NCI-H345 (cell line): ENCODE measurements around the gene CLK3.
"Not testable (repeated sequence)": the region's sequence is repeated elsewhere in the genome, so short reads cannot be mapped to it uniquely, and the experiment has no call there.

Experiments used
- DNase-seq: peaks from one replicate; lab custom pipeline; 2025; lab: John Stamatoyannopoulos, UW

CLK3 gene

DNA sequence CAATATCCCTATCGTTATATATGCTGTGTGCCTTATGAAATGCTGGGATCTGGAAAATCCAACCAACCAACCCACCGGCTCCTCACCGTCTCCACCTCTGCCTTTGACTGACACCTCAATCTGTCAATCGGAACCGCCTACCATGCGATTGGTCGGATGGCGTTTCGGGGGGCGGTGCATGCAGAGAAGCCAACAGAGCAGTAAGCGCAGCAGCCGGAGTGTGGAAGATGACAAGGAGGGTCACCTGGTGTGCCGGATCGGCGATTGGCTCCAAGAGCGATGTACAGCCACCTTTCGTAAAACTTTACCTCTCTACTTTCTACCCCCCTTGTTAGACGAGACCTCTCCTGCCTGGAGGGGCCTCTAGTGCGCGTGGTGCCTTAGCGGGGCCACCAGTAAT, 6.3 kb downstream of the CLK3 start:
- DNase-seq: no peak

DNA sequence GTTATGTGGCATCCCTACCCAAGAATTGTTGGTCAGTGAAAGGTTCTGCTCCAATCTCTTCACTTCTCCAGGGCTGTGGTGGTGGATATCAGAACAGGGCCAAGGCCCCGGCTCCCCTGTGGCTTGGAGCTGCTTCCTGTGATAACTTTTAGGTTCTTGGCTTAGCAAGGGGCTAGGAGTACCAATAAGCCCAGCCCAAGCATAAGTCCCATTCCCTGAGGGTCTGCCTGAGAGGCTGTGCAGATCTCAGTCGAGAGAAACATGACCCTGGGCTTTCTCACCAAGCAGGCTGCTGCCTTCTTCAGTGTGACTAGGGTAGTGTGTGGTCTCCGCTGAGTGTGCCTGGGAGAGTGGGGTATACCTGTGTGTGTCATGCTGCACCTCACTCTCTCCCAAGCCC, 7.1 kb downstream of the CLK3 start:
- DNase-seq: no peak

DNA sequence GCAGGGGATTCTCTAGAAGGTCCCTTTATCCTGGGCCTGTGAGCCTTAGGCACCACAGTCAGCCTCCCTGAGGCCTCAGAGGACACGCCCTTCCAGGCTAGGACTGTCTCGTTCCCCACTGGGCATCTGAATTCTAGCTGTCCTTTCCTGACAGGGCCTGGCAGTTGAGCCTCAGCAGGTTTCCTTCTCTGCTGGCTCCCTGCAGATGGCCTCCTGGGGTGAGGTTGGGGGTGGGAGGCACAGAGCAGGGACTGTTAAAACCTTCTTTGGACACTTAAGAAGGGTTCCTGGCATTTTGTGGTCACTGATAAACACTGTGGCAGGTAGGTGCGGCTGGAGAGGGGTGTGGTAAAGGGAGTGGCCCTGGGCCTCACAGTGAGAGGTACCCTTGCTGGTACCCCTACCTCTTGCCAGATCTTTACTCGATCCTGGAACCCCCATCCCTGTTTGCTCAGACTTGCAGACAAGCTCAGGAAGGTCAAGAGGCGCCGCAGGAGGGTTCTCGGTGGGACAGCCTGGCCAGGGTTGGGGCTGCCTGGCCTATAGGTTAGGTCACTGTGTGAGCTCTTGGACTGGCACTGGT, 8.5 kb downstream of the CLK3 start:
- DNase-seq: no peak

DNA sequence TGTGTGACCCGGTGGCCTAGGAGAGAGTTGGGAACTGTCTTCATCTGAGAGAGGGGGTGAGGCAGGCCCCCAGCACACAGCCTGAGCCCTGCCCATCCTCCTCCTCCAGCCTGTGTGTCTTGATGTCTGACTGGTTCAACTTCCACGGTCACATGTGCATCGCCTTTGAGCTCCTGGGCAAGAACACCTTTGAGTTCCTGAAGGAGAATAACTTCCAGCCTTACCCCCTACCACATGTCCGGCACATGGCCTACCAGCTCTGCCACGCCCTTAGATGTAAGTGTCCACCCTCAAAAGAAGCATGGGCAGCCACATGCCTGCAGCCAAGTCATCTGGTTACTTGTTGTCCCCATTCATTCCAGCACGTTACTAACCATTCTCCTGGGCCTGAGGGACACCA, 10.1 kb downstream of the CLK3 start:
- DNase-seq: no peak

DNA sequence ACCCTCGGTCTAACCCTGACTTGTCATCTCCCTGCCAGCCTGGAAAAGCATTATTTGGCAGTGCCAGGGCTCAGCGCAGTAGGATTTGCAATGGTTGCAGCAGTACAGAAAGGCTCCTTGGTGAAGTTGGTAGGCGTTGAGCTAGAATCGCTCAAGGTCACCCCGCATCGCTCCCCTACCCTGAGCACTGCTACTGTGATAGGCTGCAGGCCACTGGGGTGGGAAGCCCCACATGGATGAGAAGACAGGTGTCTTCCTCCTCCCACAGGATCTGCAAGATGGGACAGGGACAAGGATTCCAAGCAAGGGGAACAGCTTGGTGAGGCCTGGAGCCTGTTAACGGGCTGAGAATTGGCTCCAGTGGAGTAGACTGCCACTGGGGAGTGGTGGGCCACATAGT, 10.7 kb downstream of the CLK3 start:
- DNase-seq: no peak

DNA sequence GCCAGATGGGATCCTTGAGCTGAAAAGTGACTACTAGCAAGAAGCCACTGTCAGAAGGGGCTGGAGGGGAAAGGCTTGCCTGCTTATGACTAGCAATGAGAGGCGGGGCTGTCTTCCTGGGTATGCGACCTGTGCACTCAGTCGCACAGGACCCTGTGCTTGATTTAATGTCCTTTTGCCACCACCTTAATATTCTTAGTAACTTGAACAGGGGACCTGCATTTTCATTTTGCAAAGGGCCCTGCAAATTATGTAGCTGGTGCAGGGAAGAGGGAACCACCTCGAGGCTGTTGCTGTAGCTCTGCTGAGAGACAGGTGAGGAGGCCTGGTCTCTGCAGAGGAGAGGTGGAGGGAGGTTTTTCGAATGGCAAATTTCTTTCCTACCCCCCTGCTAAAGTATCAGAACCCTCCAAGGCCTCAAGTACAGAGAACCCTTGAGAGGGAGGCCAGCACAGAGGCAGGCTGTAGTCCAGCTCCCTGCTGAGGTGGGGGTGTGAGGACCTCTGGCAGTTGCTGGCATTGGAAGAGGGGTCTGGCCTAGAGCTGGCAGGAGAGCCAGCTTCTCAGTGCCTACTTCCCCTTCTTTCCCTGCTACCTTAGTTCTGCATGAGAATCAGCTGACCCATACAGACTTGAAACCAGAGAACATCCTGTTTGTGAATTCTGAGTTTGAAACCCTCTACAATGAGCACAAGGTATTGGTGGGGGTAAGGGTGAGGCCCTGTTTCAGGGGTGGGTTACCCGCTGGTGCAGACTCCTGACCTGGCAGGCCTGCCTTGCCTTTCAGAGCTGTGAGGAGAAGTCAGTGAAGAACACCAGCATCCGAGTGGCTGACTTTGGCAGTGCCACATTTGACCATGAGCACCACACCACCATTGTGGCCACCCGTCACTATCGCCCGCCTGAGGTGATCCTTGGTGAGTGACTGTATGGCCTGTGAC, 11.4 kb downstream of the CLK3 start:
- no peak for DNase-seq

DNA sequence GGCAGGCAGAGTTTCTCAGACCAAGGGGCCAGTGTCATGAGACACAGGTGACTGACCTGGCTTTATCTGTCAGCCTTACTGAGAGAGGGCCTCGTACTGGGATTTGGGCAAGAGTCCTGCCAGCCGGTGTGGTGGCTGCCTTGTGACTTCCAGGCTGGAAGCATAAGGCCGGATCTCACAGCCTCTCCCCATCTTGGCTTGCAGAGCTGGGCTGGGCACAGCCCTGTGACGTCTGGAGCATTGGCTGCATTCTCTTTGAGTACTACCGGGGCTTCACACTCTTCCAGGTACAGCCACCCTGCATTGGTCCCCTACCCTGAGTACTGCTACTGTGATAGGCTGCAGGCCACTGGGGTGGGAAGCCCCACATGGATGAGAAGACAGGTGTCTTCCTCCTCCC, 12.1 kb downstream of the CLK3 start:
- no peak for DNase-seq

DNA sequence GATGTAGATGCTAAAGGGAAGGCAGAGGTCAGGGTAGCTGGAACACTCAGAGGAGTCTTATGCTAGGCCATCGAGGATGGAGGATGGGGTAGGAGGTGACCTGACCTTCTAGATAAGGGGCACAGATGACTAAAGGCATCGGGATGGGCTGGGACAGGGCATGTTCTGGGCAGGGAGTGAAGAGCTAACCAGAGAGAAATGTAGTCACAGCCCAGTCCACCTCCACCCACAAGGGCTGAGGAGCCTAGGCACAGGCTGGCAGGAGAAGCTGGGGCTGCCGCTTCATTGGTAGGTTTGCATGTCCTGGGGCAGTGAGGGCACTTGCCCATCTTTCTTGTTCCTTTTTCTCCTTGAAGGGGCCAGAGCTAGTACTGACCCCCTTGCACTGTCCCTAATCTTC, 12.6 kb downstream of the CLK3 start:
- no peak for DNase-seq

DNA sequence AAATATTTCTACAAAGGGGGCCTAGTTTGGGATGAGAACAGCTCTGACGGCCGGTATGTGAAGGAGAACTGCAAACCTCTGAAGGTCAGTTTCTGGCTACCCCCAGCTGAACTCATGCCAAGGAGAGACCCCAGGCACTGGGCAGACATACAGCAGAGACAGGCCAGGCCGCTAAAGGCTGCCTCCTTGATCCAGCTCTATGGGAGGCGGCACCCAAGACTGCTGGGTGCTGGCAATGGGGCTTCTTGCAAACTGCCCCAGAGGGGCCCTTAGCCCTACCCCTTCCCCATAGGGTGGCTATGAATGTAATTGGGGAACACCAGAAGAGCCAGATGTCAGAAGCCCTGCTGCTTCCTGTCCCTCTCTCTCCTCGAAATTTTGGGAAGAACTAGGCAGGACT, 13.3 kb downstream of the CLK3 start:
- no peak for DNase-seq

DNA sequence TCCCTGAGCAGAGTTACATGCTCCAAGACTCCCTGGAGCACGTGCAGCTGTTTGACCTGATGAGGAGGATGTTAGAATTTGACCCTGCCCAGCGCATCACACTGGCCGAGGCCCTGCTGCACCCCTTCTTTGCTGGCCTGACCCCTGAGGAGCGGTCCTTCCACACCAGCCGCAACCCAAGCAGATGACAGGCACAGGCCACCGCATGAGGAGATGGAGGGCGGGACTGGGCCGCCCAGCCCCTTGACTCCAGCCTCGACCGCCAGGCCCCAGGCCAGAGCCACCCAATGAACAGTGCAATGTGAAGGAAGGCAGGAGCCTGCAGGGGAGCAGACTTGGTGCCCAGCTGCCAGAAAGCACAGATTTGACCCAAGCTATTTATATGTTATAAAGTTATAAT, 14.1 kb downstream of the CLK3 start:
- DNase-seq: not testable (repeated sequence)

DNA sequence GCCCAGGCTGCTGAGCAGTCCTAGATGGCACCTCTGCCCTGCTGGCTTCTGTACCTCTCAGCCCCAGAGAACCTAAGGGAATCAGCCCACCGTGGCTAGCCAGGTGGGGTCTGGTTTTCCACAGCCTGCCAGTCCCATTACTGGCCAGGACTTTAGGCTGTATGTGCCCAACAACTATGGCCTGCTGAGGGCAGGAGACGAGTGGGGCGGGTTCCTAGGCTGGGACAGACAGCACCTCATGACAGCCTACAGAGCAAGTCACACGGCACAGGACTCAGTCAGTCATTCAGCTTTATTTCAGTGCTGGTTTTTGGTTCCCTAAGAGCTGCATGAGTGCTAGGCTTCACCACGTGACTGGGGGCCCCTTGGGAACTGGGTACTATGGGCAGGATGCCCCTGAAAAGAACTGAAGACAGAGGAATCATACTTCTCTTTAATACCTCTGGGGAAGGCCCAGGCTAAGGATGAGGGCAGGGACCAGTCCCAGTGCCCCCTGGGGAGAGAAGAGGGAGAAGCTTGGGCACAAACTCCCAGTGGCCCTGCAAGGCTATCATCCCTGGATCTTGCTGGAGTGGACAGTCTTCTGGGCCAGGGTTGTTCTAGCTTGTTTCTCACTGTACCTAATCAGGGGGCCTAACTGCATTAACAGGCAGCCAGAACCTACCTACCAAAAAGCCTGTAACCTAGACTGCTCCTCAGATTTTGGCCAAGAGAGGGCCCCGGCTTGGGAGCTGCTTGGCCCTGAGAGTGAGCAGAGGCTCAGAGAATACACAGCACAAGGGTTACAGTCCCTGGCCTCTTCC, 14.8 kb downstream of the CLK3 start:
- DNase-seq: no peak

DNA sequence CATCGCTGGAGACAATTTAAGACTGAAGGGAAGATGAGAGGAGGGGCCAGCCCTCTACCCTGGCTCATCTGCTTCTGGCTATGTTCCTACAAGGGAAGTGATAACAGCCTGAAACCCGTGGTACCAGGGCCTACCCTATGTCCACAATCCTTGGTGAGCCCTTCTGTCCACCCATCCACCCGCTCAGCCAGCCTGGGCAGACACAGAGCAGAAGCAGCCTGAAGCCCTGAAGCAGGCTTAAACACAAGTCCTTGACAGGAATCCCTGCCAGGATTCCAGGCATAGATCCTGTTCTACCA, 15.4 kb downstream of the CLK3 start:
- DNase-seq: no peak

DNA sequence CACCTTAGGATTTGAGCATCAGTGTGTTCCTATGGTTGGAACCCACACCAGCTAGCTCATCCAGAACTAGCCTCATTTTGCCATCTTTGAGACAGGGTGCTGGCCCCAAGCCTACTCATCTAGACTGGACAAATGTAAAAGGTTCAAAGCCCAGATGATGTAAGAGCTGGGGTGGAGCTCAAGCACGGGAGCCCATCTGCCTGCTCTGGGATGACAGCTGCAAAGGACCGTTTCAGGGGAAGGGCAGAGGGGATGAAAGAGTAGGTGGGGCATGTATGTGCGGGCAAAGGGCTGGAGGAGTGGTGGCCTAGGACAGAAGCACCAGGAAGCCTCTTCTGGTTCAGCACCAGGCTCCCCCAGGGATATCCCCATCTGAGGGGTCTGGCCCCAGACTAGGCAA, 15.8 kb downstream of the CLK3 start:
- DNase-seq: no peak

DNA sequence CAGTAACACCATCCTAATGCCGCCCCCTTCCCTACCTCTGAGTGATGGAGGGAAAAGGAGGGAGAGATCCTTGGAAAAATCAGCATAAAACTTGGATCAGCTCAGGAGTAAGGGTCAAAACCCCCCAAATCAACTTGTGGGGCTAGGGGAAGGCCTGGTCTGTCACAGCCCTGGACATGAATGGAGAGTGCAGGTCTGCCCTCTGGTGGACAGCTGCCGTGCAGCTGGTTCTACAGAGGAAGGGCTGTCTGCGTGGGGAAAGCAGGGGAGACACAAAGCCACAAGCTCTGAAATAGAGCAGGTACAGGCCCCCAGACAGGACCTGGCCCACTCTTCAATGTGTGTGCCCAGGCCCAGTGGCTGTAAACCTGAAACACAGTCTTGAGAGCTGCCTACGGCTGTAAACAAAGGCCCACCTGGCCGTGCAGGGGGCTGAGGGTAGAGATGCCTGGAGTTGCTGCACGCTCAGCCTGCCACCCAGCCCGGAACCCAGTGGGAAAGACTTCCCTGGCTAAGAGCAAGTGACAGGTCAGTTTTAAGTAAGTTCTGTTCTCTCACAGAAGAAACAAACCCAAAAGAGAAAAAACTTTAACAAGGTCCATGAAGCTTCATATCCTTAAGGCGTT, 16.4 kb downstream of the CLK3 start:
- DNase-seq: peak; percentile 7

DNA sequence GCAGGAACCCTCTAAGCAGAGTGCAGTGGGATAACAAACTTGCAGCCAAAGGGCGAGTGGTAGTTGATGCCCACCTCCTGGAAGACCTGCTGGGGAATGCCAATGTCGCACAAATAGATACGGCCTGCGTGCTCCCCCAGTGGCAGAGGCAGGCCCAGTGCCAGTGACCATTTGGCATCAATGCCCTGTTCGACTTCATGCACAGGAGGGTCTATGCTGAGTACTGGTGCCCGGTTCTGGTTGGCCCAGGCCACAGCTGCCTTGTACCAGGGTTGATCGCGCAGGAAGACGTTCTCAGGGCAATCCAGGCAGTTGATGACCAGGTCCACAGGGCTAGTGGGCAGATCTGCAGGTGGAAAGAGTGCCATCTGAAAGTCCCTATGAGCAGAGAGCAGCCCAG, 17.0 kb downstream of the CLK3 start:
- DNase-seq: no peak

DNA sequence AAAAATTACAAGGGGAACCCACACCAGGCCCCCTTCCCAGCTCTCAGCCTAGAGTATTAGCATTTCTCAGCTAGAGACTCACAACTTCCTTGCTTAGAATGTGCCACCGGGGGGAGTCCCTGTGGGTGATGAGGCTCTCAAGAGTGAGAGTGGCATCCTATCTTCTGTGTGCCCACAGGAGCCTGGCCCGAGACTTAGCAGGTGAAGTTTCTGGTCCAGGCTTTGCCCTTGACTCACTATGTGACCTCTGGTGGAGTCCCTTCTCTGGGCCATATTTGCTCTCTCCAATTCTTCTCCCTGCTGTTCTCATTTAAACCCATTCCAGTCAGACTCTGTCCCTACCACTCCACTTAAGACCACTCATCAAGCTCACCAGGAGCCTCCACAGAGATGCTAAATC, 18.1 kb downstream of the CLK3 start:
- DNase-seq: no peak

DNA sequence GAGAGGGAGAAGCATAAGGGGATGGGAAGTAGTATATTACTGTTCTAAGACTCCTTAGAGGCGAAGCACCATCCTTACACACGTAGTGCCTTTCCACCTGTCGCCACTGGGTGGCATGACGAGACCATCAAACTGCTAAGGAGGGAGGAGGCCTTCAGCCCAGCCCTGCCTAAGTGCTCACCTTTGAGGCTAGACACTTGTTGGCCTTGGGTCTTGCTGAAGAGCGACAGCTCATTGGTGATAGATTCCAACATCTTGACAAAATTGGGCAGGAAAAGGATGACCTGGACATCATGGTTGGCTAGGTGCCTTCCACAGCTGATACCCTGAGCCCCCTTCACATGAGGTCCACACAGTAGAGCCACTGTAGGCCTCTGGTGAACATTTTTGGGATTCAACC, 19.6 kb downstream of the CLK3 start:
- DNase-seq: peak; percentile 62

DNA sequence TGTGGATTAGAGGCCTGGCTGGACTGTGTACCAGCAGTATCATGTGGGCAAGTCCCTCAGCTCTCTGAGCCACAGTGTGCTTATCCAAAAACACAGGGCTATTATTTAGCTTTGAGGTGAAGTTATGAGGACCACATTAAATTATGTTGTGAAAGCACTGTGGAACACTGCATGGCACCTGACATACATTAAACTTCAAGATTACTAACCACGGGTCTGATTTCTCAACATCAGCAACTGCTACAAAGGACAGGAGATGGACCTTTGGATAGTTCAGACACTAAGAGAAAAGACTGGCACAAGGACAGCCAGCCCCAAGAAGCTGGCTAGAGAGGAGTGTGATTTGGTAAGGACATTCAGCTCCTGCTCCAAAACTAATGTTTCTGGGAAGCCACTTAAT, 21.3 kb downstream of the CLK3 start:
- no peak for DNase-seq

DNA sequence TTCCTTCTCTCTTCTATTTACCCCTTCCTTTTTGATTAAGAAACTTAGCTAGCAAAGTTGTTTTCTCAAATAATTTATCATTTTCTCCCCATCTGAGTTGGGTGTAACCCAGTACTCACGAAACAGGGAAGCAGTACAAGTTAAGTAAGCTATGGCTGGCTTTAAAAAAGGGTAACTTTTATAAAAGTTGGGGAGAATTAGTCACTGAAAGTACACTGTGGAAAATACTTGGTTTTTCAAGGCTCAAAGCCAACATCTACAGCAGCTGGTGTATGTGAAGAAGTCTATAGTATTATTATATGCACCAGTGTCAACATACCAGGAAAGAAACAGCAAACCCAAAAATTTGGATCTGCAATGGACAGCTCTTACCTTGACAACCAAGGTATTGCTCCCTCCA, 25.5 kb downstream of the CLK3 start:
- no peak for DNase-seq

DNA sequence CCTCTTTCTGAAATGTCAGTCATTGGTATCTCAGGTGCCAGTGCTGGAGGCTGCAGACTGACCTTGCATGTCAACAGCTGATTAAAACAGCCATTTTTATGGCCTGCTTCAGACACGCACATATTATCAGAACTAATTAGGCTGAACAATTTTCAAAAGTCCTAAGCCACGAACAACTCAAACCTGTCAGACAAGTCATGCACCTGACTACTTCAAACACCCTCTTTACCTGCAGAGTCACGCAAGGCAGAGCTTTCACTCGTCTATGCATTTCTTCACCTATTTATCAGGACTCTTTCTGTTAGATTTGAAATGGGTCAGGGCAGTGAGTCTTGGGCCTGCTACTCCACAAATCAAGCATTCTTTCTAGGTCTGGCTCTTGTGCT, 26.7 kb downstream of the CLK3 start:
- peak; percentile 90 for DNase-seq

DNA sequence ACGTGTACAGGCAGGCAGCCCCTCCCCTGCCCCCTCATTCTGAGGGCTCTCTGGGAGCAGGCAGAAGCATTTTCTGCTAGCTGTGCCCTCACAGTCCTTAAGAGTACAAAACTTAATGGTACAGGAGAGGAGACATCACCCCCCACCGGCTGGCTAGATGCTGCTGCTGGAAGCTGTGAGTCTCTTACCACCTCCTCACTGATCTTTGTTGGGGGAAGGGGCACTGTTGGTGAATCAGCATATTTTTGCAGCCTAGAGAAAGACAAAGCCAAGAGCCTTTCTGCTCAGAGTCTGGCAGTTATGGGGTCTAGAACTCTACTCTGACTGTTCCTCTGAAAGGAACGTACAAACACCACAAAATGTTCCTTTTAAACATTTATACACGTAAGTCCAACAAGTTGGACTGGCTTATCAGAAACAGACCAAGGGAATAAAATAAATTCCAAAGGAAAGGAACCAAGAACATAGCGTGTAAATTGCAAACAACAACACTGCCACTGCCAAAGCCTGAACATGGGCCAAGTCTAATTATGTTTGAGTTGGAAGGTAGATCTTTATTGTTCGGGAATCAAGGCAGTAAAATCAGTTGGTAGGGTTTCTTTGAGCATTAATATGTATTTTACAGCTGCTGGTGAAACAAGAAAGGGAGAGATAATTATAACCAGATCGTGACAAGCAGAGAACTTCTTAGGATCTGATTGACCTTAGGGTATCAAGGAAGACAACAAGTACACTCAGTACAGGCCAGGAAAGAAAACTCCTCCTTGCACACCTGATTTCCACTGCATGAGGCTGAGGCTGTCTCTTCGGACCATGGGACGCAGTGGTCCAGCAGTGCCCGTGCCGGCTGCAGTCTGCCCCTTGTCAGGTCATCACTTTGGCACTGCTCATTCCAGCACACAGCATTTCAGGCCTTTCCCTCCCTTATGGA, 27.4 kb downstream of the CLK3 start:
- peak; percentile 26 for DNase-seq
